ENCODE results near the gene MICOS13. TPM values are rescaled to one million over a fixed set of nuclear protein-coding genes. Genes with fewer than 3 reads are reported as not detected.
A peak's percentile ranks its signal among the peaks of the same experiment; 100 is the strongest.

Gene MICOS13, protein sequence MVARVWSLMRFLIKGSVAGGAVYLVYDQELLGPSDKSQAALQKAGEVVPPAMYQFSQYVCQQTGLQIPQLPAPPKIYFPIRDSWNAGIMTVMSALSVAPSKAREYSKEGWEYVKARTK
- total RNA-seq (10 to 100 TPM; 26.1 to 49.3 (median 38.4) TPM), polyA plus RNA-seq (100 to 1,000 TPM in 1 of 2 donors, 10 to 100 TPM in 1; 76.8 to 109 TPM), total RNA-seq (12.5 reads per million, percentile 40 among the genes with 10 or more reads in this experiment)

GRCh38 chr19:5680437-5681368 lies at the start of gene MICOS13, which contains the start of gene HSD11B1L:
MICOS13 (minus strand) TSS chr19:5680516; CDS start chr19:5680486, 30 bp downstream.
HSD11B1L (plus strand) TSS chr19:5681027; CDS start chr19:5684833, 3,806 bp downstream.
- Mint-ChIP-seq H3K27ac (peak within 1 kb of the TSS; percentile 94 to 100 (median 97)), H3K36me3 (peaks cover 0 to 4% (median 0%) of the 10 kb centered on the region in 5 donors), H3K27me3 (peaks cover 0 to 18% (median 0%) of the 10 kb centered on the region in 5 donors), H3K4me3 (peak within 1 kb of the TSS; percentile 85 to 97 (median 94)), H3K4me1 (peaks cover 20 to 33% (median 25%) of the 10 kb centered on the region in 7 donors), H3K9me3 (peaks cover 0 to 4% (median 0%) of the 10 kb centered on the region in 11 donors)
- DNase-seq = peak; percentile 98 to 99 (median 99)
- peak; percentile 96 for ATAC-seq
- peak within 1 kb of the TSS; percentile 98 for H3K27ac ChIP-seq (ENCODE audit: low read depth, low read length)
- H3K27me3 ChIP-seq (ENCODE audit: control insufficient read depth in 2 of 2, insufficient read depth in 2 of 2, low read length in 2 of 2) = no peaks in the 10 kb centered on the region
- intact Hi-C loops (cut with micrococcal nuclease) = loop anchor here (1.0 to 10.0 kb wide), 16 partner anchors 10 to 1854 kb away; partner anchors contain the start of genes CATSPERD (in 2 of the 2), LONP1 (in 2 of the 2), RPL36 (in 2 of the 2) and SAFB2 (in 2 of the 2)
- no peaks in the 10 kb centered on the region for H3K9me3 ChIP-seq (ENCODE audit: control insufficient read depth in 2 of 3, low read length in 3 of 3)
- peak within 1 kb of the TSS; percentile 100 for H3K4me3 ChIP-seq (ENCODE audit: low read length)
- ChIA-PET POLR2A (interaction anchor here (1.0 to 1.7 kb wide), 2 partner anchors 9 to 11 kb away, joined by 3 to 6 read pairs; partner anchors contain the start of gene RPL36), CTCF (no interaction called here)
- H3K36me3 ChIP-seq (ENCODE audit: control insufficient read depth in 2 of 3, insufficient read depth in 3 of 3, low read length in 3 of 3) = peaks cover 0 to 13% (median 0%) of the 10 kb centered on the region in 3 experiments
- peaks cover 8 to 18% of the 10 kb centered on the region in 2 donors for H3K4me1 ChIP-seq (ENCODE audit: control insufficient read depth in 2 of 2, insufficient read depth in 2 of 2, low read length in 2 of 2)

DNA sequence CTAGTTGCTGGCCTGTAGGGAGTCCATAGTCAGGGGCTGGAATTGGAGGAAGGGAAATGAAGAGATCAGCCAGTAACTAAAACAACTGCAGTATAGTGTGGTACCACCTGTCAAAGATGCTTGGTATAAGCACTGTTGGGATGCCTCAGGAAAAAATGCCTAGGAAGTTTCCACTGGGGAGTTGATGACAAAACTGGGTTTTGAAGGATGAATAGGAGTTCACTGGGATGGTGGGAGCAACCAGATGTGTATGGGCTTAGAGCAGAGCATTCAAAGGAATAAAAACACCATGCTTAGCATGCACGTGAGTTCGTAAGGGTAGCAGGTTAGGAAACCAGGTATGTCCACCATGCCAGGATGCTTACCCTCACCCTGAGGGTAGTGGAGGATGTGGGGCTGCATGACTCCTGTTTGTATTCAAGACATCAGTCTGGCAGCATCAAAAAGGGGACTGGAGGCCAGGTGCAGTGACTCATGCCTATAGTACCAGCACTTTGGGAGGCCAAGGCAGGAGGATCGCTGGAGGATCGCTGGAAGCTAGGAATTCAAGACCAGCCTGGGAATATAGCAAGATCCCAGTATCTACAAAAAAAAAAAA lies 47.2 kb upstream of the MICOS13 start:
- Histone ChIP-seq H3K4me3 (ENCODE audit: low read length) (no peak overlapping the region), H3K4me1 (ENCODE audit: control insufficient read depth in 2 of 2, insufficient read depth in 2 of 2, low read length in 2 of 2) (no peaks in the 10 kb centered on the region), H3K36me3 (ENCODE audit: control insufficient read depth in 2 of 3, insufficient read depth in 3 of 3, low read length in 3 of 3) (no peaks in the 10 kb centered on the region), H3K27ac (ENCODE audit: low read depth, low read length) (no peak overlapping the region), H3K9me3 (ENCODE audit: control insufficient read depth in 2 of 3, low read length in 3 of 3) (no peaks in the 10 kb centered on the region), H3K27me3 (ENCODE audit: control insufficient read depth in 2 of 2, insufficient read depth in 2 of 2, low read length in 2 of 2) (no peaks in the 10 kb centered on the region)
- DNase-seq (no peak), ATAC-seq (no peak)
- Mint-ChIP-seq H3K4me3 (no peak overlapping the region), H3K9me3 (peaks cover 0 to 4% (median 0%) of the 10 kb centered on the region in 11 donors), H3K36me3 (no peaks in the 10 kb centered on the region), H3K27ac (peak overlapping the region in 1 of 9 donors; percentile 39), H3K4me1 (no peaks in the 10 kb centered on the region), H3K27me3 (peaks cover 0 to 4% (median 0%) of the 10 kb centered on the region in 5 donors)
- ChIA-PET POLR2A (interaction anchor here (0.7 kb wide), 1 partner anchor 106 kb away, joined by 3 read pairs; no protein-coding TSS in a partner anchor), CTCF (no interaction called here)
- intact Hi-C loops (cut with micrococcal nuclease) = loop anchor here in 1 of 2 donors (10.0 kb wide), 1 partner anchor 467 kb away; no protein-coding TSS in a partner anchor

- Histone ChIP-seq H3K9me3 (ENCODE audit: control insufficient read depth in 2 of 3, low read length in 3 of 3) (no peaks in the 10 kb centered on the region), H3K36me3 (ENCODE audit: control insufficient read depth in 2 of 3, insufficient read depth in 3 of 3, low read length in 3 of 3) (peaks cover 0 to 14% (median 0%) of the 10 kb centered on the region in 3 experiments), H3K4me1 (ENCODE audit: control insufficient read depth in 2 of 2, insufficient read depth in 2 of 2, low read length in 2 of 2) (peaks cover 12 to 16% of the 10 kb centered on the region in 2 donors), H3K27me3 (ENCODE audit: control insufficient read depth in 2 of 2, insufficient read depth in 2 of 2, low read length in 2 of 2) (no peaks in the 10 kb centered on the region), H3K4me3 (ENCODE audit: low read length) (peak within 1 kb of the TSS; percentile 86), H3K27ac (ENCODE audit: low read depth, low read length) (peak within 1 kb of the TSS; percentile 97)
- CTCF ChIA-PET = interaction anchor here (0.6 to 1.5 kb wide), 7 partner anchors 31 to 690 kb away, joined by 3 to 10 read pairs (median 4); partner anchors contain the start of gene RPL36
- peaks cover 0 to 2% (median 0%) of the 10 kb centered on the region in 5 donors for H3K27me3 Mint-ChIP-seq
- H3K36me3 Mint-ChIP-seq = peaks cover 0 to 8% (median 3%) of the 10 kb centered on the region in 5 donors
- POLR2A ChIA-PET = interaction anchor here (0.6 to 3.0 kb wide), 11 partner anchors 29 to 183 kb away, joined by 3 to 32 read pairs (median 10); partner anchors contain the start of genes DUS3L, NDUFA11, RPL36 and SAFB
- intact Hi-C loops (cut with micrococcal nuclease) = loop anchor here (1.0 to 10.0 kb wide), 13 partner anchors 30 to 1249 kb away; partner anchors contain the start of genes FEM1A (in 2 of the 2), MICOS13 (in 2 of the 2), RANBP3 (in 2 of the 2) and RPL36 (in 2 of the 2)
- H3K27ac Mint-ChIP-seq = peak within 1 kb of the TSS; percentile 94 to 98 (median 95)
- H3K9me3 Mint-ChIP-seq = peaks cover 0 to 7% (median 0%) of the 10 kb centered on the region in 11 donors
- ATAC-seq (peak; percentile 95), DNase-seq (peak; percentile 96 to 100 (median 98))
- peaks cover 9 to 42% (median 29%) of the 10 kb centered on the region in 7 donors for H3K4me1 Mint-ChIP-seq
- peak within 1 kb of the TSS; percentile 87 to 96 (median 93) for H3K4me3 Mint-ChIP-seq
Observed at GRCh38 chr19:5719961-5720790, 39.9 kb upstream of the MICOS13 start, which contains the start of the genes CATSPERD and LONP1. CATSPERD (plus strand) TSS chr19:5720637; CDS start chr19:5720738, 101 bp downstream. LONP1 (minus strand) TSS chr19:5720146; CDS start chr19:5720132, 14 bp downstream.

- intact Hi-C loops (cut with micrococcal nuclease) = no loop called here
- peak overlapping the region; percentile 86 for H3K4me3 ChIP-seq (ENCODE audit: low read length)
- H3K4me1 ChIP-seq (ENCODE audit: control insufficient read depth in 2 of 2, insufficient read depth in 2 of 2, low read length in 2 of 2) = peaks cover 12 to 16% of the 10 kb centered on the region in 2 donors
- H3K4me3 Mint-ChIP-seq = peak overlapping the region; percentile 87 to 96 (median 93)
- ChIA-PET CTCF (interaction anchor here (0.6 kb wide), 1 partner anchor 78 kb away, joined by 4 read pairs; no protein-coding TSS in a partner anchor), POLR2A (interaction anchor here (0.5 to 3.0 kb wide), 15 partner anchors 11 to 1472 kb away, joined by 3 to 32 read pairs (median 3); partner anchors contain the start of genes DUS3L, NDUFA11, RPL36 and SAFB)
- DNase-seq (peak in 1 of 9 donors; percentile 40), ATAC-seq (no peak)
- H3K9me3 ChIP-seq (ENCODE audit: control insufficient read depth in 2 of 3, low read length in 3 of 3) = no peaks in the 10 kb centered on the region
- H3K36me3 ChIP-seq (ENCODE audit: control insufficient read depth in 2 of 3, insufficient read depth in 3 of 3, low read length in 3 of 3) = peaks cover 0 to 14% (median 0%) of the 10 kb centered on the region in 3 experiments
- H3K27ac Mint-ChIP-seq = peak overlapping the region; percentile 79 to 98 (median 95)
- H3K27me3 Mint-ChIP-seq = peaks cover 0 to 2% (median 0%) of the 10 kb centered on the region in 5 donors
- peaks cover 0 to 7% (median 0%) of the 10 kb centered on the region in 11 donors for H3K9me3 Mint-ChIP-seq
- no peaks in the 10 kb centered on the region for H3K27me3 ChIP-seq (ENCODE audit: control insufficient read depth in 2 of 2, insufficient read depth in 2 of 2, low read length in 2 of 2)
- H3K27ac ChIP-seq (ENCODE audit: low read depth, low read length) = peak overlapping the region; percentile 97
- peaks cover 9 to 42% (median 29%) of the 10 kb centered on the region in 7 donors for H3K4me1 Mint-ChIP-seq
- peaks cover 0 to 8% (median 3%) of the 10 kb centered on the region in 5 donors for H3K36me3 Mint-ChIP-seq
Observed at GRCh38 chr19:5719274-5719960, 39.1 kb upstream of the MICOS13 start.
